HG02943 (cell line): ENCODE results near the gene LBR.

Source experiments
- ATAC-seq: cut with Tn5 transposase; IDR thresholded peaks from one replicate; pipeline ENCODE4 v1.9.1; 2021; ENCODE audit warnings: mild to moderate bottlenecking, low read depth, moderate library complexity; ENCODE audit not compliant: unreplicated experiment

The LBR gene

DNA sequence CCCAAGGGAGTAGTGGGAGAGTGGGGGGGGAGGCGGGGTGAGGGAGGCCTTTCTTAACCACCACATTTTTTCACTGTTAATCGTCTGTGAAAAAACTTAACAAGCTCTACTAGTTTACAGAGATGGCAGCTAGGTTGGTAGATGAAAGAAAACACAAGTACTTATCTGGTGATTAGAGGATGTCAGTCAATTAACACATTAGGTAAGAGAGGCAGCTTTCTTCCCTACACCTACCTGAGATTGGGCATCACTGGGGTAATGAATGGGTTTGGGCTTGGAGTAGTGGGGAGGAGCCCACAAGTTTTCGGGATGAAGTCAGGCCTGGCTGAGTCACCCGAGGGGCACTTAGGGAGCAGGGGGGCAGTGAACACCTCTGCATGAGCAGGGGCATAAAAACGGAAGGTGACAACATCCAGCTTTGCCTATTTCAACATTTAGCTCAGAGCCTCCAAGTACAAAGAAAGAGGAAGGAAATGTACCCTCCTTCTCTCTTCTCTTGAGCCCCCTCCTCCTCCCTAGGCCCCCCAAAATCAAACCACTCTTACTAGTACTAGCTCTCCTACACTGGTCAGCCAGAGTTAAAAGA, 2.5 kb downstream of the LBR start:
- ATAC-seq: no peak

DNA sequence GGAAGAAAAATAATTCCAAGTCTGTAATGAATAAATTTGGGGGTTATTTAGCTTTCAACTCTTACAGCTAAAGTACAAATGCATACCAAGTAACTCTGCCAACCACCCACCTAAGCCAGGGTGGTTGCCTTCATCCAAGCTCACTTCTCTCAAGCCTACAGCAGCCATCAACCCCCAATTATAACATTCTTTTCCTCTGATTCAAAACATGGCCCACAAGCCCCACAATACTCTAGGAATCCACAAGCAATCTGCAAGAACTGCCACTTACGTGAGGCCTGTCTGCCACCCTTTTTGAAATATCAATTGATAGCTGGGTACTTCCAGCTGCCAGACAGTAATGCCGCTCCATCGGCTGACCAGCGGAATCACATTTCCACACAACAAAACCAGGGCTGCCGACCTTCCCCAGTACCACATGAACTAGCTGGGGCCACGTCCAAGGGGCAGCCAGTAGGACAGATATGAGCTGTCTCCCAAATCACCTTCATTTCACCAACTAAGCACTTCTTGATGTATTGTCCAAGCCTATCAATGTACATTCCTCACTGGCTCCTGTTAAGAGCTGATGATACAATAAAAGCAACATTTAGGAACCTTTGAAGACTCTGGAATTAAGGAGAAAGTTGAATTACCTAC, 3.2 kb downstream of the LBR start:
- ATAC-seq: no peak

DNA sequence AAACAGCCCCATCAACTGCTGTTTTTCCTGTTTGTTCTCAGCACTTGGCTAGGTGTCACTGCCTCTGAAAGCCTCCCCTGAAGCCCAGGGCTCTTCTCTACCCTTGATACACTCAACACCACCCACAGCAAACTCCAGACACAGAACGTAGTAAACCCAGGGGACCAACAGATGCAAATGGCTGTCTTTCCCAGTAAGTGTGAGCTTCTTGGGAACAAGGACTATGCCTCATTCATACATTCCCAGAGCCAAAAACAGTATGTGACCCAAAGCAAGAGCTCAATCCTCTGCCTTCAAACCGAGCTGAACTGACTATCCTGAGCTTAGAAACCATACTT, 4.4 kb downstream of the LBR start:
- ATAC-seq: no peak

DNA sequence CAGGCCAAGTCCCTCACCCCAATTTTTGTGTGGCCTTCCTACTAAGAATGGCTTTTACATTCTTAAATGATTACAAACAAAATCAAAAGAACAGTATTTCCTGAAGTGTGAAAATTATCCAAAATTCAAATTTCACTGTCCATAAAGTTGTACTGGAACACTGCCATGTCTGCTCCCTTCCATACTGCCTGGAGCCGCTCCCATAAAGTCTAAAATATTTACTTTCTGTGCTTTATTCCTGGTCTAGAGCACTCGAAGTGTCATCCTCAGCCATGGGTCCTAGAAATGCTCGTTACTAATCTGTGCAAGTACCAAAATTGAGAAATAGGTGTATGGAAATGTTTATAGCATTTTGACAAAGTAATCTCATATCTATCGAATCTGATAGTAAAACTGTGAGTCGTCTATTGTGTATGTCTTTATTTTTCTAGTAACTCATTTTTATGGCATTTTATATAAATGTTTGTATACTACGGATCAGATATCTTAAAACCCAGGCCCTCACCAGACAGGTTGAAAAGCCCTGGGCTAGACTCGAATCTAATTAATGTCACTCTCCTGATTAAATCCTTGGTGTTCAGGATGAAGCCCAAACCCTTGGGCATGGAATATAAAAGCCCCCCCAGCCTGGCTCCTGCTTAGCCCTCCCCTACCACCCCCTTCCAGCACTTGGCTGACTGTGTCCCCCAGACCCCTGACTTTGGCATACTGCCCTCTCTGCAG, 4.9 kb downstream of the LBR start:
- ATAC-seq: no peak

DNA sequence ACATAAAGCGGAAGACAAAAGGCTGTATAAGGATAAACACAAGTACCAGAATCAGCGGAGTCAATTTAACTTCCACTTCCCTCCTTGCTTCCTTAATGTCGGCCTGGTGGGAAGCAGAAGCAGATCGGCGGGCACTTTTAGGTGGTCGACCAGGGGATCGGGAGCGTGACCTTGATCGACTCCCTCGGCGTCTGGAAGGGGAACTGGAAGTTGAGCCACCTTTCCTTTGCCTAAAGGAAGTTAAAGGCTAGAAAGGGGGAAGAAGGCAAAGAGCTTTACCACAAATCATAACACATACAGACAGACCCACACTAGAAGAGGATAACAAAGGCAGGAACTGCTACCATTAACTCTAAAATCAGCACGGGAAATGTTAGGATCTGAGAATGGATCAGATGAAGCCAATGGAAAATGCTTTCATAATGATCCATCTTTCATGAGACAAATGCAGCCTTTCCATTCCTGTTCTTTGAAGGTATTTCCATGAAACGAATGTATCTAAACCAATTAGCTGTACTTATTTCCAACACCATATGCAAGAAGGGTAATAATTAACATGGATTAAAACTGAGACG, 5.7 kb downstream of the LBR start:
- ATAC-seq: no peak

DNA sequence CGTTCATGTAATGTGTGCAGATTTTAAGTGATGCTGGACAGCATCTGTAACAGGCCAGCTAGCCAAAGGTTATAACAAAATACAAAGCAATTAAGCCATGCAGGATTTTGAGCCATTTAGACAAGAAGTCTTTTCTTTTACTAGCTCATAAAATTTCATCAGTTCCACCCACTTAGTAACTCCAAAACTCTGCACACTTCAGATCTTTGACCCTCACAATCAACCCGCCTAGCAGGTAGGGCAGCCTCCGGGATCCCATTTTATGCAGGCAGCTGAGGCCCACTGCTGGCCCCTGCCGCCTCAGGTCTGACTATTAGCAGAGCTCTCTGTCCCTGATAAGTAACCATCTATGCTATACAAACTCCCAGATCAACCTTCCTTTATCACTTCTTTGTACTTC, 9.2 kb downstream of the LBR start:
- ATAC-seq: no peak

DNA sequence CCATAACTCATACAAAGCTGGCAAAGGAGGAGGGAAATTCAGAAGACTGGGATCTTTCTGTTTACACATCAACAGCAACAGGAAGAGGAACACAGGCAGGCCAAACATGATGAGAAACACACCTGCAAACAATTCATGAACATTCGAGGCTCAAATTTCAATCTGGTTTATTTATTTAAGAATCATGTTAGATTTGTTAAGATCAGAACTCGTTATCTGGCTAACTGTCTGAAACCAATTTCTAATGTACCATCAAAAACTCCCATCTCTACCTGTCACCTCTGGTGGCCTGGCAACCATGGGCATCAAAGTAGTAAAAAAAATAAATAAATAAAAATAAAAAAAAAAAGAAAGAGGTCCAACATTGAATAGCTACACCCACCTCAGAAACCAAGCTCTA, 9.8 kb downstream of the LBR start:
- ATAC-seq: no peak

DNA sequence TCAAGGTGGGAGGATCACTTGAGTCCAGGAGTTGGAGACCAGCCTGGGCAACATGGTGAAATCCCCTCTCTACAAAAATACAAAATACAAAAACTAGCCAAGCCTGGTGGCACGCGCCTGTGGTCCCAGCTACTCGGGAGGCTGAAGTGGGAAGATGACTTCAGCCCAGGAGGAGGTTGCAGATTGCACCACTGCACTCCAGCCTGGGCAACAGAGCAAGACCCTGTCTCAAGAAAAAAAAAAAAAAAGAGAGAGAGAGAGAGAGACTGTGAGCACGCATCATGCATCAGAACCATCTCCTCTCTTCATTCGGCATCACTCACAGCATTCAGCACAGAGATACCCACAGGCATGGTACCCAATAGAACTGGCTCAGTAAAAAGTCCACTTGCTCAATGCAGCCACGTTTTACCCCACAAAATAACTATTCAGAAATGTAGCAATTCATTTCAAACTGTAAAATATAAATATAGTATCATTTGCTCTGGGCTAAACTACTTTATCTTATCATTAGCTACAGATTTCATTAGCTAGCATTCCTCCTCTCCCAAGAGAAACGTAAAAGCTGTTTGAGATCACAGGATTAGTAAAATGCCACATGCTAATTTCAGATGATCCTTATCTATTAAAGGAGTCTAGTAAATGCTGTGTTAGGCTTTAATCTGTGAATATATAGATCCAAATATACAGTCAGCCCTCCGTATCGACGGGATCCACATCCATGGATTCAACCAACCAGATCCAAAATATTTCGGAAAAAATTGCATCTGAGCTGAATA, 11.7 kb downstream of the LBR start:
- ATAC-seq: no peak

GRCh38 chr1:225415307-225415706, 12.5 kb downstream of the LBR start:
- ATAC-seq: no peak

- ATAC-seq: no peak
Measured at GRCh38 chr1:225413708-225414375, 14.0 kb downstream of the LBR start.

DNA sequence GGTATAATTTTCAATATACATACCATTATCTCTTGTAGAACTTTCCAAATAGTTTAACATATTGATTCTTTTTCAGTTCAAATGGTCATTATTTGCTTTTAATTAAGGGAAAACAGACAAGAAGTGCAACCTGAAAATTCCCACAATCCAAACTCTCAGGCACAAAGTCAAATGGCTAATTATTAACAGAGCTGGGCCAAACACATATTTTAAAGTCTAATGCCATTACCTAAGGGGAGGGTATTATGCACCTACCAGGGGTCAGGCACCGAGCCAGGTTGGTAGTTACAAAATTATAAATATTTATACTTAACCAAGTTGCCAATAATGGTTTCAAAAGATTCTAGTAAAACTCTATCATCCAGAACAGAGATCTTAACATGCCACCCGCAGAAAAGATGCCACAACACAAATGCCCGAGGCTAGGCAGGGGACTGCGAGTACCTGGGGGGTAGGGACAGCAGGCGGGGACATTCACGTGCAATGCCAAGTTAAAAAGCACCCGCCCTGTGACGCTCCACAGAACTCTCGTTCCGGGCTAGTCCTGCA, 15.0 kb downstream of the LBR start:
- no peak for ATAC-seq

DNA sequence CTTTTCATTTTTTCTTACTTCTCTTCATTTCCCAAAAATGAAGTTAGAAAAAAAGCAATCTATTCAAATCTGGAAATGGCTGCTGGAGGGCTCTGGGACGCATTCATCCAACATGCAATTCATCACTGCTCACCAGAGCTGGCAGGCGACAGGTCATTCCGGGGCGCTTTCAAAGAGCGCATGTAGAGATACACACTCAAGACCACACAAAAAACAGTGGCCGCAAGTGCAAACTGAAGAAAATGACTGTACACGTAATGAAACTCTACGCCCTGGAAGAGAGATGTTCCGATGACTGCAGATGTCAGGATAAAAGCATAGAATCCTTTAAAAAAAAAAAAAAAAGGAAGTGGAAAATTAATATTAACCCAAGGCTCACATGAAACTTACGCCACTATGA, 15.5 kb downstream of the LBR start:
- no peak for ATAC-seq

DNA sequence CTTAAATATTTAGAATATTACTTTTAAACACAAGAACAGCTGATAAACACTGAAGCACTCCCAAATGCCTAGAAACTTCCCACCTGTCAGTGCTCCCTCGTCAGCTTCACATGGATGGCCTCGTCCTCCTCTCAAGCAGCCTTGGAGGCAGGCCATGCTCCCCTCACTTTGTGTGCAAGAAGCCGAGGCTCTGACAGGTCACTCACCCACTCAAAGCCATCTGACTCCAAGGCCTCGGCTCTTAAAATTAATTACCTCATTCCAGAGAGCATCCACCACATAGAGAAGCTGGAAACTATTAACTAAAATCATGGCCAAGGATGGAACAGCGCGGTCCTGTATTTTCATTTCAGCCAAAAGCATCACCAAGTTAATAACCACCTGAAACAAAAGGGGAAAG, 17.8 kb downstream of the LBR start:
- no peak for ATAC-seq

DNA sequence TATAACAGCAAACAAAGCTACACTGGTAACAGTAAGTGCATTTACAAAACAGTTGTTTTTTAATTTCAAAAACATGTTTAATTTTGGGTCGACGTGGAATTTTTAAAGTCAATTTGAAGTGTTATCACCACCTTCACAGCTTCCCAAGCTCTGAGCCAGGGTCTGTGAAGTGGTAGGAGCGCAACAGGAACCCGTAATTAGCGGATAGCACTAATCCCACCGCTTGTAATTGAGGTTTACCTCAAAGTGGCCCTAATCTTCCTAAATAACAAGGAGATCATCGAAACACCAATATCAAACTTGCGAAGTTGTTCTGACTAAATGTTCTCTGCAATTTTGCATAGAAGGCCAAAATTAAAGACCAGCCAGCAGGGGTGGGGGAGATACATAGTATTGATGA, 18.8 kb downstream of the LBR start:
- ATAC-seq: no peak

- ATAC-seq: no peak
Measured at GRCh38 chr1:225408249-225408648, 19.6 kb downstream of the LBR start.

DNA sequence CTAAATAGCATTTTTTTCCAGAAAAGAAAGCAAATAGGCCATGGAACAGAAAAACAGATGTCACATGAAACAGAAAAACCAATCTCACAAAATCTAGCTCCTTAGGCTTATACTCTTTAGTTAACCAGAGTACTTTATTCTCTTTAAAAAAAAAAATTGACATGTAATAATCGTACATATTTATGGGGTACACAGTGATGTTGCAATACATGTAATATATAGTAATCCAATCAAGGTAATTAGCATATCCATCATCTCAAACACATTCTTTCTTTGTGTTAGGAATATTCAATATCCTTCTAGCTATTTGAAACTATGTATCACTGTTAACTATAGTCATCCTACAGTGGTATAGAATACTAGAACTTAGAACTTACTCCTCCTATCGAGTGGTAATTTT, 20.1 kb downstream of the LBR start:
- no peak for ATAC-seq

- no peak for ATAC-seq
Measured at GRCh38 chr1:225406976-225407725, 20.7 kb downstream of the LBR start.

DNA sequence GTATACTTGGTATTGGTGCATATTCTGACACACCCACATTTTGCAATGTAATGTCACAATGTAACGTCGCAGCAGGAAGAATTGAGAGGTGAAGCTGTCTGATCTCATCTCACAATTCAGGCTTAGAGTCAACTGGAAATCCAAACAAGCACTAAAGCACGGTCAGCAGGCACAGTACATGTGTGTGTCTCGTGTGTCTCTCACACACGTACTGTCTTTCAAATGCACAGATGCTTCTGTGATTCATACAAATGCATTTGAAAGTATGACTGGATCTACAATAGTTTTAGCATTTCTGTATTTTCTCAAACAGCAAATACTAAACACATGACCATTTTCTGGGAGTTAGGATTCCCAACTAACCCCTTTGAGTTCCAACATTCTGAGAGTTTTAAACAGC, 26.9 kb downstream of the LBR start:
- ATAC-seq: no peak

DNA sequence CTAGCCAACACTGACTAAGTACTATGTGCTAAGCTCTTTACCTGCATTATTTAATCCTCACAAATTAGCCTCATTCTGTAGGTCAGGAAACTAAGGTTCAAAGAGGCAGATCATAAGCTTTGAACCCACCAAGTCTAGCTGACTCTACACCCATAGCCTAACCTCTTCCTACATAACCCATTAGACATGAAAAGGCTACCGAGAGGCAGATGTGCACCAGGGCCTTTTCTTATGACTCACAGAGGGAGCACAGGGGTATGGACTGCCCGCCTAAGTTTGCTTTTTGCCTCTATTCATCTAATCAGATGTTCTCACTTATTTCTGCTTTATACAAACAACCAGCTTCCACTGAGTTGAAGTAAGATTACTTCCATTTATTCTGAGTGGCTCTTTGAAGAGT, 31.5 kb downstream of the LBR start:
- ATAC-seq: no peak

GRCh38 chr1:225389843-225390242, 38.0 kb downstream of the LBR start:
- ATAC-seq: no peak
